ENCODE measurements around the gene RASL10B.

- peak; percentile 75 to 91 (median 87) for TF ChIP-seq CTCF (IDR thresholded peaks at IDR 0.05)
- TF ChIP-seq POLR2A (IDR thresholded peaks at IDR 0.05): no peak
Observed at GRCh38 chr17:35747540-35748017, 16.1 kb downstream of the RASL10B start.
